ENCODE data around the gene DGLUCY.
A peak's percentile ranks its signal among the peaks of the same experiment; 100 is the strongest.
"Not testable (repeated sequence)": the region's sequence is repeated elsewhere in the genome, so short reads cannot be mapped to it uniquely, and the experiment has no call there.

Gene DGLUCY

GRCh38 chr14:91173221-91173670, 59.4 kb downstream of the DGLUCY start:
- DNase-seq, result peak; percentile 53 to 75

DNA sequence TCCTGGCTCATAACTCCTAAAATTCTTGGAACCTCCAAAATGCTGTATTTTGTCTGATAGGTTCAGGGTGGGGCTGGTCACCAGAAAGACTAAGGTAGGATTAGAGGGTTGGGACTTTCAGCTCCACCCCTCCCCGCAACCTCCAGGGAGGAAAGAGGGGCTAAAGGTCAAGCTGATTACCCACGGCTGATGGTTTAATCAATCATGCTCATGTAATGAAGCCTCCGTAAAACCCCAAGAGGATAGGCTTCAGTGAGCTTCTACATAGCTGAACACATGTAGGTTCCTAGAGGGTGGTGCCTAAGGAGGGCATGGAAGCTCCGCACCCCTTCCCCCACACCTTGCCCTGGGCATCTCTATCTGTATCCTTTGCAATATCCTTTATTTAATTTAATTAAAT, 60.0 kb downstream of the DGLUCY start:
- no peak for DNase-seq

DNA sequence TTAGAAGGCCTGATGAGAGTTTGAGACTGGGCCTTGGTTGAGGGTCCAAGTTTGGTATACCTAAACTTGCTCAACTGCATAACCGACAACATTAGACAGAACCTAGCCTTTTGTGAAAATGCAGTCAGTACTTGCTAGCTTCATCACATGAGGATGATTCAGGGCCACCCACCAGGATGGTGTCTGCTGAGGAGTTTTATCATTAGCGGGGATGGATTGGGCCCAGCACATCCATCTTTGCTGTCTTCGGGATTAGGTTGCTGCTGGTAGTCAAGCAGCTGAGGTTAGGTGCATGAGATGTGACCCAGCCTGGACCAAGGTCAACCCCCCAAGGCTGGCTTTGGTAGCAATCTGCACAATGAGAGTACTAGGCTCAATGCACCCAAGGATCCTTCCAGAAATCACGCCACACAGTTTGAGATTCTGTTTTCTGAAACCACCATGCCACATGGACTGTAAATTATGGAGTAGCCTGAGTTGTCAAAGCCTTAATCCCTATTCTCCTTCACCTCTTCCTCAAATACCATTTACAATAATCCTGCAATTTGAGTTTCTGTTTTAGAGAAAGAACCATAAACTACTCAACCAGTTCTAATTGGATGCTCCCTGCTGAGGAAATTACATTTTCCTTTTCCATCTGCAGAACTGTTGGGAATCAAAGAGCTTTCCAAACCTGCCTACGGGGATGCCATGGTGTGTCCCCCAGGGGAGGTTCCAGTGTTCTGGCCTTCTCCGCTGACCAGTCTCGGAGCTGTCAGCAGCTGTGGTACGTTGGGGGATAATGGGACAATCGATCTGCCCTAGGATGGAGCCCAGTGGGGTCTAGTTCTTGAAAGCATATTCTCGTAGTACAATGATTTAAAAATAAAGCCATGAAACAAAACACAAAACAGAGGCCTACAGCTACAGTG, 61.7 kb downstream of the DGLUCY start:
- peak; percentile 33 to 81 for DNase-seq

- DNase-seq, result peak; percentile 74 to 77
Observed at GRCh38 chr14:91177073-91178034, 63.5 kb downstream of the DGLUCY start.

- DNase-seq, result no peak
Observed at GRCh38 chr14:91180611-91181010, 66.7 kb downstream of the DGLUCY start.

DNA sequence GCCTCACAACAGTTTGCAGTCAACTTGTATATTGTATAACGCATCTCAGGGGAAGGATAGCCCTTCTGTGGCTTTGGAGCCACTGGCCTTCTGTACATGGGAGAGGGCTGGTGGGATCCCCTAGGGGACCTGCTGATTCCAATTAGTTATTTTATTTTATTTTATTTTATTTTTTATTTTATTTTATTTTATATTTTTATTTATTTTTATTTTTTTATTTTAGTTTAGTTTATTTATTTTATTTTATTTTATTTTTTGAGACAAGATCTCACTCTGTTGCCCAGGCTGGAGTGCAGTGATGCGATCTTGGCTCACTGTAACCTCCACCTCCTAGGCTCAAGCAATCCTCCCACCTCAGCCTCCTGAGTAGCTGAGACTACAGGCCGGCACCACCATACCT, 68.9 kb downstream of the DGLUCY start:
- not testable (repeated sequence) for DNase-seq

DNA sequence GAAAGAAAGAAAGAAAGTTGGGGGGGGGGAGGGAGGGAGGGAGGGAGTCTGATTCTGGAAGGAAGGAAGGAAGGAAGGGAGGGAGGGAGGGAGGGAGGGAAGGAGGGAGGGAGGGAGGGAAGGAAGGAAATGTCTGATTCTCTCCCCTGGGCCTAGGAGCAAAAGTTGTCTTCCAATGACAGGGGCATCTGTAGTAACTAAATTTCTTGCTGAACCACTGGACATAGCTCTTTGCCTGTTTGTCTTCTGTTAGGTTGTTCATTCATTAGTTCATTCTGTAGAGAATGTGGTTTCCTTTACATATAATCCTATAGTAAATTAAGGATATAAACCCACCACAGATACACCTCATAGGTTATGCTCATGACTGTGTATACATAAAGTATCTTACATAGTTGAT, 70.7 kb downstream of the DGLUCY start:
- DNase-seq, result no peak

GRCh38 chr14:91185721-91186120, 71.8 kb downstream of the DGLUCY start:
- DNase-seq, result no peak

- DNase-seq, result no peak
Observed at GRCh38 chr14:91186515-91187066, 72.7 kb downstream of the DGLUCY start.

- no peak for DNase-seq
Observed at GRCh38 chr14:91187271-91187670, 73.4 kb downstream of the DGLUCY start.

DNA sequence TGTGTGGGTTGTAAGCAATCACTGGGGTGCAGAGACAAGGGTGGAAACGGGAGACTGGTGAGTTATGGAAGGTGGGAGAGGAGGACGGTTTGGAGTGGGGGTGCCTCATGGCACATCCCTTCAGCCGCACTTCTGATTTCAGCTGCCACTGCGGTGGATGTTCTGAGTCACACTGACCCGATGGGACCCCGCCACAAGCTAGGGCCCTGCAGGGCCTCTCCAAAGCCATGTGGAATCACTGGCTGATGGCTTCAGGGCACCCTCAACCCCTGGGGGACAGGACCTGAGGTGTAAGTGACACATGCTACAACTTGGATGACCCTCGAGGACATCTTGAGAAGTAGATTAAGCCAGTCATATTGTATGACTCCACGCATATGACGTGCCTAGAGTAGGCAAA, 77.0 kb downstream of the DGLUCY start:
- DNase-seq, result no peak

GRCh38 chr14:91193069-91193468, 79.2 kb downstream of the DGLUCY start:
- no peak for DNase-seq

- no peak for DNase-seq
Observed at GRCh38 chr14:91195881-91196280, 82.0 kb downstream of the DGLUCY start.

DNA sequence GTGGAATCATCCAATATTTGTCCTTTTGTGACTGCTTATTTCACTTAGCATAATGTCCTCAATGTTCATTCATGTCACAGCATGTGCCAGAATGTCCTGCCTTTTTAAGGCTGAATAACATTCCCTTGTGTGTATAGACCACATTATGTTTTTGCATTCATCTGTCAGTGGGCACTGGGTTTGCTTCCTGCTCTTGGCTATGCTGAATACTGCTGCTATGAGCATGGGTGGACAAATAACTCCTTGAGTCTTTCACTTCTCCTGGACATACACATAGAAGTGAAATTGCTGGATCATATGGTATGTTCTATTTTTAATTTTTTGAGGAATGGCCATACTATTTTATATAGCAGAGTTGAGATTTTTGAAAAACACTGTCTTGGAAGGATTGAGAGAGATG, 83.8 kb downstream of the DGLUCY start:
- DNase-seq, result no peak

DNA sequence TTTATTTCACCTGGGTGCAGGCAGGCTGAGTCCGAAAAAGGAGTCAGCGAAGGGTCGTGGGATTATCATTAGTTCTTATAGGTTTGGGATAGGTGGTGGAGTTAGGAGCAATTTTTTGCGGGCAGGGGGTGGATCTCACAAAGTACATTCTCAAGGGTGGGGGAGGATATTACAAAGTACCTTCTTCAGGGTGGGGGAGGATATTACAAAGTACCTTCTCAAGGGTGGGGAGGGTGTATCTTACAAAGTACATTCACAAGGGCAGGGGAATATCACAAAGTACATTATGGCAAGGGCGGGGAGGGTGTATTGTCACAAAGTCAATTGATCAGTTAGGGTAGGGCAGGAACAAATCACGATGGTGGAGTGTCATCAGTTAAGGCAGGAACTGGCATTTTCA, 86.9 kb downstream of the DGLUCY start:
- DNase-seq, result not testable (repeated sequence)

DNA sequence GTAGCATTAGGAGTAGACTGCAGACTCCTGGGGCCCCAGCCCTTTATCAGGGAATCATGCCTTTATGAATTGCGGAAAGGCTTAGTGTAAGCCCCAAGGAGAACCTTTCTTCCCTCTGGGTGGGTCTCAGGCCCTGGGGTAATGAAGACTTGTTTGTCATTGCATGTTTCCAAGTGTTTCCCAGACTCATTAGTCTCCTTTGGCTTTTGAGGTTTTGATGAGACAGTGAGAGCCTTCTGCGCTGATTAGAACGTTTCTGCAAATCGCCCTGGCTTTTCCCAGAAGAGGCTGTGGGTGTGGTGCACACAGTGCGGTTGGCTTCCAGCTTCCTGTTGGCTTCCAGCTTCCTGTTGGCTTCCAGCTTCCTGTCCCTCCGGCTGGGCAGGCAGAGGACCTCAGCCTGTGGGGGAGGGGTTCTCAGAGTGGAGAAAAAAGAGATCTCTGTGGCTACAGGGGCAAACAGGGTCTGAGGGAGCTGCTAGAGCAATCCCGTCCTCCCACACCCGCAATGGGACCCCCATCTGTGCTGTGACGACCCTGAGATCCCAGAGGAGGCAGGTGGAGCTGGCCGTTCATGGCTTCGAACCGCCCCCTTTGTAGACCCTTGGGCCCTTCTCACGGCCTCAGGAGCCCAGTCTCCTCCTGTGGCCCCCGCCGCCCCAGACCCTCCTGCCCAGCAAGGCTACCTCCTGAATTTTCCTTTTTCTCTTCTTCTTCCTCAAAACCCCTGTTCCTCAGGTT, 88.5 kb downstream of the DGLUCY start:
- DNase-seq, result peak; percentile 69 to 80

GRCh38 chr14:91204657-91205056, 90.8 kb downstream of the DGLUCY start:
- no peak for DNase-seq

DNA sequence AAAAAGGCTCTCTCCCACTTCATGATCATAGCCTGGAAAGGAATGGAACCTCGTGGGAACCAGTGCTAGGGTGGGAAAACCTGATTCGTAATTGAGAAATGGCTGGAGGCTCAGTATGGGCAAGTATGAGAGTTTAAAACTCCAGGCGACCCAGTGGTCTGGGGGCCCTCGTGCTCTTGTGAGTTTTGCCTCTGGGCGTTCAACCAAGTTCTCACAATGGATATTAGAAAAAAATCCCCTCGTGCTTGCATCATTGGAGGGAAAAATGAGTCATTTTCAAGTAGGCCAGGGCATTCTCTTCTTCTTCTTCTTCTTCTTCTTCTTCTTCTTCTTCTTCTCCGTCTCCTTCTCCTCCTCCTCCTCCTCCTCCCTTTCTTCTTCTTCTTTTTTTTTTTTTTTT, 91.6 kb downstream of the DGLUCY start:
- DNase-seq, result peak; percentile 25 to 49

GRCh38 chr14:91207008-91207407, 93.1 kb downstream of the DGLUCY start:
- DNase-seq, result no peak

DNA sequence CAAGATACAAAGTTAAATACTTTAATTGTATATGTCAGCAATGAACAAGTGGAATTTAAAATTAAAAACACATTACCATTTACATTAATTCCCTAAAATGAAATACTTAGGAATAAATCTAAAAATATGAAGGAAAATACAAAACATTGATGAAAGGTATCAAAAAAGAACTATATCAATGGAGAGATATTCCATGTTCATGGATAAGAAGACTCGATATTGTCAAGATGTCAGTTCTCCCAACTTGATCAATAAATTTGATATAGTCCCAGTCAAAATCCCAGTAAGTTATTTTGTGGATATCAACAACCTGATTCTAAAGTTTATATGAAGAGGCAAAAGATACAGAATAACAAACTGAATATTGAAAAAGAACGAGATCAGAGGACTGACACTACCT, 97.1 kb downstream of the DGLUCY start:
- DNase-seq, result no peak

DNA sequence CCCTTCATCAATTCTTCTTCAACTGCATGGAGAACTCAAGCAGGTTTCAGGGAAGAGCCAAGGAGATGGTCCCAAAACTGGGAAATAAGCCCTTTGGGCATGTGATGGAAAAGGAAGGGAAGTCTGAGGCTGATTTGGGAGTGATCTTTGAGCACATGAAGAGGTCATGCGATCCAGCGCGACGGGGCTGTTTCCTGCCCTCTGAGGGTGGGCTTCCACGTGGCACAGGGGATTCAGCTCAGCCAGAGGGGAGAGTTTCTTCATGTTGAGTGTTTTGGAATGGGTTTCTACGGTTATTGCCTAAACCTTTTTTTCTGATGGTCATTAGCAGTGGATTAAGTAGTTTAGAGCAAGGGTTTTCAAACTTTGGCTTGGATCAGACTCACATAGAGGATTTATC, 100.4 kb downstream of the DGLUCY start:
- no peak for DNase-seq

- DNase-seq, result no peak
Observed at GRCh38 chr14:91215381-91215780, 101.5 kb downstream of the DGLUCY start.
